Body of pancreas (tissue), 4 donors: ENCODE data around the gene CYB561A3. TPM values are rescaled to one million over a fixed set of nuclear protein-coding genes. Genes with fewer than 3 reads are reported as not detected.

Experiments
- ATAC-seq: fragments of 150-250 bp; one replicate; pipeline ENCODE4 v1.9.1; 2016
- DNase-seq, 4 donors: peaks; one replicate each; pipeline ENCODE4 v3.0.0-alpha.2; 2019
- H3K27ac ChIP-seq, 4 donors: fragments of 200-600 bp; sonication (generic); 1 replicate in 3 of 4; 2 replicates in 1 of 4; pipeline versions ENCODE4 v1.5.1 to v1.6.1; 2016 to 2019; ENCODE audit warnings: mild to moderate bottlenecking in 1 of 4, mixed read lengths in 1 of 4, moderate library complexity in 1 of 4
- H3K27me3 ChIP-seq, 2 donors: fragments of 200-600 bp; sonication (generic); one replicate each; pipeline ENCODE4 v1.6.0; 2016; ENCODE audit warnings: mild to moderate bottlenecking in 1 of 2
- H3K36me3 ChIP-seq, 2 donors: fragments of 200-600 bp; sonication (generic); replicated peaks in 1 of 2; 2 replicates each; pipeline ENCODE4 v1.5.1; 2016; ENCODE audit warnings: low read depth in 2 of 2; ENCODE audit not compliant: insufficient read depth in 1 of 2
- H3K4me1 ChIP-seq: fragments of 200-600 bp; sonication (generic); one replicate; pipeline ENCODE4 v1.6.0; 2016
- H3K4me3 ChIP-seq, 2 donors: fragments of 200-600 bp; sonication (generic); 1 replicate in 1 of 2; 2 replicates in 1 of 2; pipeline ENCODE4 v1.5.1; 2016 to 2019
- H3K9me3 ChIP-seq, 3 donors: fragments of 200-600 bp; sonication (generic); 1 replicate in 2 of 3; 2 replicates in 1 of 3; pipeline ENCODE4 v1.5.1; 2016
- POLR2A ChIP-seq, 3 donors: fragments of 450-650 bp; IDR thresholded peaks; one replicate each; pipeline ENCODE4 v1.6.1; 2016; ENCODE audit warnings: antibody characterized with exemption in 3 of 3, mild to moderate bottlenecking in 2 of 3
- WGBS, 2 donors: methylation state at CpG; one replicate each; pipeline ENCODE4 v1.1.5; 2017; 5-methylcytosine and 5-hydroxymethylcytosine counted together
- intact Hi-C: fragments of 100-400 bp; cut with DNase I; formaldehyde crosslinking; loops from one replicate; pipeline ENCODE4 v1.15.1; 2023
- total RNA-seq, 2 donors: library from RNA; depleted of rRNA; stranded (reverse); fragments of >200 nt; gene quantifications; one replicate each; pipeline ENCODE4 v1.1.0, GENCODE V29; 2016
- TF ChIP-seq, protein P1 (sequence below), 7 experiments: fragments of 450-650 bp in 4 of 7; fragments of 200-600 bp in 3 of 7; sonication (generic) in 3 of 7; IDR thresholded peaks; one replicate each; pipeline ENCODE4 v1.5.1; 2016 to 2019; ENCODE audit warnings: antibody characterized with exemption in 7 of 7

Gene CYB561A3
- total RNA-seq, 2 donors from 2014 or later, result 26.5 to 31.3 TPM

GRCh38 chr11:61357233-61357893 is 4.3 kb downstream of the CYB561A3 start:
- peaks cover 10% of the 10 kb centered on the region for H3K4me1 ChIP-seq
- H3K9me3 ChIP-seq, result no peaks in the 10 kb centered on the region
- ATAC-seq (no peak), DNase-seq (no peak)
- no peaks in the 10 kb centered on the region for H3K27me3 ChIP-seq
- H3K4me3 ChIP-seq, result no peak overlapping the region
- TF ChIP-seq, protein P1, sequence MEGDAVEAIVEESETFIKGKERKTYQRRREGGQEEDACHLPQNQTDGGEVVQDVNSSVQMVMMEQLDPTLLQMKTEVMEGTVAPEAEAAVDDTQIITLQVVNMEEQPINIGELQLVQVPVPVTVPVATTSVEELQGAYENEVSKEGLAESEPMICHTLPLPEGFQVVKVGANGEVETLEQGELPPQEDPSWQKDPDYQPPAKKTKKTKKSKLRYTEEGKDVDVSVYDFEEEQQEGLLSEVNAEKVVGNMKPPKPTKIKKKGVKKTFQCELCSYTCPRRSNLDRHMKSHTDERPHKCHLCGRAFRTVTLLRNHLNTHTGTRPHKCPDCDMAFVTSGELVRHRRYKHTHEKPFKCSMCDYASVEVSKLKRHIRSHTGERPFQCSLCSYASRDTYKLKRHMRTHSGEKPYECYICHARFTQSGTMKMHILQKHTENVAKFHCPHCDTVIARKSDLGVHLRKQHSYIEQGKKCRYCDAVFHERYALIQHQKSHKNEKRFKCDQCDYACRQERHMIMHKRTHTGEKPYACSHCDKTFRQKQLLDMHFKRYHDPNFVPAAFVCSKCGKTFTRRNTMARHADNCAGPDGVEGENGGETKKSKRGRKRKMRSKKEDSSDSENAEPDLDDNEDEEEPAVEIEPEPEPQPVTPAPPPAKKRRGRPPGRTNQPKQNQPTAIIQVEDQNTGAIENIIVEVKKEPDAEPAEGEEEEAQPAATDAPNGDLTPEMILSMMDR (IDR thresholded peaks at IDR 0.05), result no peak
- no peak for TF ChIP-seq POLR2A (IDR thresholded peaks at IDR 0.05)
- 81 to 100% methylated on average over 4 to 9 of the region's 9 CpGs for WGBS, 2 donors
- intact Hi-C loops, result no loop called here
- H3K36me3 ChIP-seq, result no peaks in the 10 kb centered on the region
- no peak overlapping the region for H3K27ac ChIP-seq

DNA sequence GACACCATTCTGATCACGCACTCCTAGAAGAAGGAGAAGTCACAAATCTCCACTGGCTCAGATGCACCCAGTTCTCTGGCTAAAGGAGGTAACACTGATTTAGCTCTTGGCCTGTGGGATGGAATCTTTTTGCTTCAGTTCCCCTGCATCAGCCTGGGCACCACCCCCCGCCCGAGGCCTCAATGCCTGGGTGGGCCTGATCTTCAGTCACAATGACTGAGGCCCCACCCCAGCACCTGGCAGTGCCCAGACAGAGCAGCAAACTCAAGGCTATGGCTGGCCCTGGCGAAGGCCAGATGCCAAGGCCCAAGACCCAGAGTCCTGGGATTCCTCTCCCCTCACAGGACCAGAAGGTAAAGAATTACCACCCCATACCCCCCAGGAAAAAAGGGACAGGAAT is 5.0 kb downstream of the CYB561A3 start:
- DNase-seq (no peak), ATAC-seq (no peak)
- Histone ChIP-seq H3K4me1 (peaks cover 10% of the 10 kb centered on the region), H3K4me3 (no peak overlapping the region), H3K27ac (no peak overlapping the region), H3K27me3 (no peaks in the 10 kb centered on the region), H3K9me3 (no peaks in the 10 kb centered on the region), H3K36me3 (peaks cover 2 to 4% of the 10 kb centered on the region in 2 donors)
- no peak for TF ChIP-seq POLR2A (IDR thresholded peaks at IDR 0.05)
- TF ChIP-seq, protein P1 (IDR thresholded peaks at IDR 0.05), result no peak
- intact Hi-C loops, result no loop called here
- WGBS, 2 donors, result 79 to 86% methylated on average over 4 of the region's 4 CpGs

DNA sequence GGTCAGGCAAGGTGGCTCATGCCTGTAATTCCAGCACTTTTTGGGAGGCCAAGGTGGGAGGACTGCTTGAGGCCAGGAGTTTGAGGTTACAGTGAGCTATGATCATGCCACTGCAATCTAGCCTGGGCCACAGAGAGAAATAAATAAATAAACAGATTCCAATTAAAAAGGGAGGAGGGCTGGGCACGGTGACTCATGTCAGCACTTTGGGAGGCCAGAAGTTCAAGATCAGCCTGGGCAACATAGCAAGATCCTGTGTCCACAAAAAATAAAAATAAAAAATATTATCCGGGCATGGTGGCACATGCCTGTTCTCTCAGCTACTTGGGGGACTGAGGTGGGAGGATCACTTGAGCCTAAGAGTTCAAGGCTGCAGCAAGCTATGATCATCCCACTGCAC is 7.5 kb downstream of the CYB561A3 start:
- TF ChIP-seq, protein P1 (IDR thresholded peaks at IDR 0.05), result no peak
- TF ChIP-seq POLR2A (IDR thresholded peaks at IDR 0.05), result no peak
- no peaks in the 10 kb centered on the region for H3K4me1 ChIP-seq
- intact Hi-C loops, result no loop called here
- H3K9me3 ChIP-seq, result no peaks in the 10 kb centered on the region
- ATAC-seq (no peak), DNase-seq (no peak)
- H3K4me3 ChIP-seq, result no peak overlapping the region
- no peak overlapping the region for H3K27ac ChIP-seq
- 87 to 92% methylated on average over 2 of the region's 2 CpGs for WGBS, 2 donors
- H3K36me3 ChIP-seq, result peaks cover 4 to 13% of the 10 kb centered on the region in 2 donors
- H3K27me3 ChIP-seq, result no peaks in the 10 kb centered on the region

GRCh38 chr11:61353131-61354067 is 8.3 kb downstream of the CYB561A3 start:
- H3K36me3 ChIP-seq, result peaks cover 4 to 17% of the 10 kb centered on the region in 2 donors
- H3K27me3 ChIP-seq, result no peaks in the 10 kb centered on the region
- TF ChIP-seq, protein P1 (IDR thresholded peaks at IDR 0.05), result no peak
- no peak for TF ChIP-seq POLR2A (IDR thresholded peaks at IDR 0.05)
- ATAC-seq (no peak), DNase-seq (no peak)
- no peaks in the 10 kb centered on the region for H3K4me1 ChIP-seq
- WGBS, 2 donors, result 83 to 93% methylated on average over 11 to 15 of the region's 15 CpGs
- no peaks in the 10 kb centered on the region for H3K9me3 ChIP-seq
- intact Hi-C loops, result no loop called here
- no peak overlapping the region for H3K4me3 ChIP-seq
- H3K27ac ChIP-seq, result no peak overlapping the region
